H1 (cell line): ENCODE measurements around the gene LYSMD3. TPM values are rescaled to one million over a fixed set of nuclear protein-coding genes. Genes with fewer than 3 reads are reported as not detected.

Experiments
- CTCF ChIA-PET: fragments of 300-600 bp; sonication (Branson Sonifier 250); formaldehyde crosslinking; loops from one replicate; lab custom pipeline; 2021; ENCODE audit not compliant: partially characterized antibody; lab: Charles Lee
- POLR2A ChIA-PET: fragments of 300-600 bp; sonication (Branson Sonifier 250); formaldehyde crosslinking; loops from one replicate; lab custom pipeline; 2021; ENCODE audit warnings: inconsistent platforms; ENCODE audit not compliant: partially characterized antibody; lab: Charles Lee
- DNase-seq, 2 experiments: peaks; one replicate each; pipeline versions ENCODE4 v3.0.0 to v3.0.0-alpha.2; 2010 to 2022; ENCODE audit warnings: low spot score in 2 of 2, low read depth in 1 of 2, mixed read lengths in 1 of 2
- FAIRE-seq: peaks from 2 replicates; lab custom pipeline; 2011; peaks lifted over from hg19 to GRCh38; lab: Jason Lieb, UNC
- H2AFZ ChIP-seq: 2 replicates; pipeline ENCODE4 v1.8.1; 2012; ENCODE audit warnings: low read length, inconsistent platforms
- H2AK5ac ChIP-seq: 2 replicates; pipeline ENCODE4 v1.6.1; 2013; ENCODE audit warnings: low read depth, low read length
- H2BK120ac ChIP-seq: replicated peaks from 2 replicates; pipeline ENCODE3; 2013; ENCODE audit warnings: low read depth, low read length, inconsistent platforms
- H2BK12ac ChIP-seq: 2 replicates; pipeline ENCODE4 v1.6.1; 2013; ENCODE audit warnings: low read depth, low read length
- H2BK15ac ChIP-seq: 2 replicates; pipeline ENCODE4 v1.6.1; 2013; ENCODE audit warnings: low read length
- H2BK20ac ChIP-seq: 2 replicates; pipeline ENCODE4 v1.6.1; 2013; ENCODE audit warnings: low read length
- H2BK5ac ChIP-seq: 2 replicates; pipeline ENCODE4 v1.6.1; 2013; ENCODE audit warnings: low read depth, low read length
- H3K14ac ChIP-seq: 2 replicates; pipeline ENCODE4 v1.6.1; 2013; ENCODE audit warnings: inconsistent platforms; ENCODE audit not compliant: insufficient read length
- H3K18ac ChIP-seq: 2 replicates; pipeline ENCODE4 v1.6.1; 2013; ENCODE audit warnings: low read length; ENCODE audit errors: extremely low read depth
- H3K23ac ChIP-seq: 2 replicates; pipeline ENCODE4 v1.6.1; 2013; ENCODE audit warnings: inconsistent platforms; ENCODE audit not compliant: insufficient read length
- H3K23me2 ChIP-seq: 2 replicates; pipeline ENCODE4 v1.6.1; 2013; ENCODE audit warnings: low read depth, low read length
- H3K27ac ChIP-seq: 2 replicates; pipeline ENCODE4 v1.6.1; 2011; ENCODE audit warnings: low read depth, low read length, inconsistent platforms
- H3K27me3 ChIP-seq, 4 experiments: replicated peaks in 1 of 4; 1 replicate in 1 of 4; 2 replicates in 3 of 4; pipeline versions ENCODE4 v1.6.1 to v1.8.1; 2011 to 2013; ENCODE audit warnings: low read length in 3 of 4, mild to moderate bottlenecking in 3 of 4, inconsistent platforms in 2 of 4, mixed read lengths in 2 of 4, moderate library complexity in 1 of 4; ENCODE audit not compliant: control insufficient read depth in 3 of 4, insufficient read depth in 3 of 4; ENCODE audit errors: extremely low read depth in 1 of 4
- H3K36me3 ChIP-seq, 4 experiments: 2 replicates each; pipeline versions ENCODE4 v1.6.1 to v1.8.1; 2011 to 2013; ENCODE audit warnings: mild to moderate bottlenecking in 4 of 4, low read length in 3 of 4, moderate library complexity in 2 of 4, control low read depth in 1 of 4, inconsistent platforms in 1 of 4; ENCODE audit not compliant: insufficient read depth in 4 of 4, control insufficient read depth in 2 of 4
- H3K4ac ChIP-seq: replicated peaks from 2 replicates; pipeline ENCODE3; 2013; ENCODE audit warnings: low read length, low read depth, mixed read lengths, inconsistent platforms; ENCODE audit not compliant: insufficient read length
- H3K4me1 ChIP-seq, 4 experiments: replicated peaks in 1 of 4; 1 replicate in 1 of 4; 2 replicates in 3 of 4; pipeline versions ENCODE4 v1.6.1 to v1.8.1; 2011 to 2013; ENCODE audit warnings: low read length in 3 of 4, inconsistent platforms in 2 of 4, mixed read lengths in 1 of 4; ENCODE audit not compliant: insufficient read depth in 4 of 4, control insufficient read depth in 3 of 4
- H3K4me2 ChIP-seq, 2 experiments: 2 replicates each; pipeline versions ENCODE4 v1.6.1 to v1.8.1; 2011 to 2013; ENCODE audit warnings: low read depth in 2 of 2, low read length in 2 of 2, control low read depth in 1 of 2, inconsistent platforms in 1 of 2, mild to moderate bottlenecking in 1 of 2; ENCODE audit not compliant: insufficient read depth in 1 of 2
- H3K4me3 ChIP-seq, 4 experiments: fragments of 200-600, 300-600 bp in 1 of 4; sonication (generic), shearing (Covaris generic), sonication (Bioruptor Twin) in 1 of 4; 2 replicates each; pipeline versions ENCODE4 v1.5.1 to v1.8.1; 2011 to 2016; ENCODE audit warnings: low read length in 4 of 4, low read depth in 3 of 4, control low read depth in 2 of 4, inconsistent platforms in 2 of 4, mild to moderate bottlenecking in 2 of 4, mixed read lengths in 1 of 4, moderate library complexity in 1 of 4; ENCODE audit not compliant: insufficient read depth in 2 of 4; ENCODE audit errors: extremely low read depth in 1 of 4
- H3K56ac ChIP-seq: replicated peaks from 2 replicates; pipeline ENCODE3; 2013; ENCODE audit warnings: low read depth, mild to moderate bottlenecking, mixed read lengths, low read length, inconsistent platforms; ENCODE audit not compliant: insufficient read length
- H3K79me1 ChIP-seq: 2 replicates; pipeline ENCODE4 v1.6.1; 2013; ENCODE audit warnings: low read depth, low read length, control low read depth
- H3K79me2 ChIP-seq, 2 experiments: 2 replicates each; pipeline versions ENCODE4 v1.6.1 to v1.8.1; 2012 to 2013; ENCODE audit warnings: low read length in 2 of 2, mild to moderate bottlenecking in 2 of 2, inconsistent platforms in 1 of 2; ENCODE audit not compliant: insufficient read depth in 2 of 2, control insufficient read depth in 1 of 2
- H3K9ac ChIP-seq, 4 experiments: replicated peaks in 1 of 4; 1 replicate in 1 of 4; 2 replicates in 3 of 4; pipeline versions ENCODE4 v1.6.1 to v1.8.1; 2011 to 2013; ENCODE audit warnings: low read depth in 3 of 4, low read length in 3 of 4, control low read depth in 2 of 4, mild to moderate bottlenecking in 2 of 4, moderate library complexity in 2 of 4, inconsistent platforms in 1 of 4; ENCODE audit errors: extremely low read depth in 1 of 4
- H3K9me3 ChIP-seq, 2 experiments: 2 replicates each; pipeline versions ENCODE4 v1.6.1 to v1.8.1; 2012 to 2013; ENCODE audit warnings: mild to moderate bottlenecking in 2 of 2, moderate library complexity in 2 of 2, control low read depth in 1 of 2, inconsistent platforms in 1 of 2, low read depth in 1 of 2, low read length in 1 of 2, mixed read lengths in 1 of 2; ENCODE audit not compliant: insufficient read depth in 2 of 2
- H4K20me1 ChIP-seq, 2 experiments: replicated peaks in 1 of 2; 2 replicates each; pipeline versions ENCODE3 to v1.8.1; 2011 to 2013; ENCODE audit warnings: inconsistent platforms in 2 of 2, low read length in 2 of 2, mild to moderate bottlenecking in 1 of 2; ENCODE audit not compliant: insufficient read depth in 2 of 2, control insufficient read depth in 1 of 2
- H4K5ac ChIP-seq: 2 replicates; pipeline ENCODE4 v1.6.1; 2013; ENCODE audit warnings: low read length, low read depth, mixed read lengths, inconsistent platforms; ENCODE audit not compliant: insufficient read length
- H4K8ac ChIP-seq: 2 replicates; pipeline ENCODE4 v1.8.0; 2013; ENCODE audit warnings: mild to moderate bottlenecking, moderate library complexity, low read length, inconsistent platforms; ENCODE audit not compliant: insufficient read depth; ENCODE audit errors: extremely low read depth
- H4K91ac ChIP-seq: replicated peaks from 2 replicates; pipeline ENCODE3; 2013; ENCODE audit warnings: low read length, mixed read lengths, inconsistent platforms; ENCODE audit not compliant: insufficient read length
- BCL11A ChIP-seq, 2 experiments: IDR thresholded peaks; one replicate each; pipeline ENCODE4 v1.6.1; 2011; ENCODE audit warnings: low read depth in 2 of 2, low read length in 2 of 2, mild to moderate bottlenecking in 2 of 2
- CTBP2 ChIP-seq: IDR thresholded peaks from 2 replicates; pipeline ENCODE4 v1.7.0; 2011; ENCODE audit warnings: borderline replicate concordance, mild to moderate bottlenecking, moderate library complexity, mixed read lengths, low read length; ENCODE audit not compliant: insufficient read depth, insufficient read length
- EP300 ChIP-seq, 2 experiments: IDR thresholded peaks; 1 replicate in 1 of 2; 2 replicates in 1 of 2; pipeline ENCODE4 v1.6.1; 2011 to 2012; ENCODE audit warnings: low read depth in 2 of 2, low read length in 2 of 2, mild to moderate bottlenecking in 2 of 2, borderline replicate concordance in 1 of 2, inconsistent platforms in 1 of 2, moderate library complexity in 1 of 2
- PHF8 ChIP-seq: fragments of 200-600 bp; sonication (generic); conservative IDR thresholded peaks from 2 replicates; pipeline ENCODE4 v1.7.1; 2012; ENCODE audit warnings: low read depth, mild to moderate bottlenecking, inconsistent platforms, low read length, moderate library complexity
- POLR2A ChIP-seq, 2 experiments: IDR thresholded peaks; 1 replicate in 1 of 2; 2 replicates in 1 of 2; pipeline ENCODE4 v1.6.1; 2011; ENCODE audit warnings: low read depth in 2 of 2, low read length in 2 of 2, mild to moderate bottlenecking in 2 of 2; ENCODE audit errors: control extremely low read depth in 1 of 2
- SAP30 ChIP-seq: fragments of 300-600 bp; sonication (generic); IDR thresholded peaks from 2 replicates; pipeline ENCODE4 v1.7.1; 2012; ENCODE audit warnings: low read length, moderate library complexity, mild to moderate bottlenecking, inconsistent platforms; ENCODE audit not compliant: insufficient read depth, insufficient replicate concordance
- SIRT6 ChIP-seq: IDR thresholded peaks from one replicate; pipeline ENCODE4 v1.7.1; 2012; ENCODE audit warnings: low read length, inconsistent platforms
- SP2 ChIP-seq: IDR thresholded peaks from 2 replicates; pipeline ENCODE4 v1.6.1; 2012; ENCODE audit warnings: mild to moderate bottlenecking, low read length, inconsistent platforms
- SUZ12 ChIP-seq: fragments of 200-600 bp; sonication (generic); IDR thresholded peaks from 2 replicates; pipeline ENCODE4 v1.6.1; 2012; ENCODE audit warnings: mild to moderate bottlenecking, inconsistent platforms, low read length, moderate library complexity, mixed read lengths
- WGBS, 2 experiments: shearing (Covaris generic) in 1 of 2; methylation state at CpG; one replicate each; pipeline versions ENCODE4 v1.1.6 to v1.1.7; 2013 to 2015; ENCODE audit warnings: low lambda C conversion rate in 2 of 2, mixed read lengths in 2 of 2, inconsistent platforms in 1 of 2, low coverage in 1 of 2, missing lambda C conversion rate in 1 of 2; ENCODE audit not compliant: insufficient replicate concordance in 2 of 2, insufficient coverage in 1 of 2, insufficient read length in 1 of 2; ENCODE audit errors: extremely low coverage in 1 of 2, missing lambda C conversion rate in 1 of 2; 5-methylcytosine and 5-hydroxymethylcytosine counted together
- polyA plus RNA-seq, 7 experiments: library from polyadenylated mRNA; depleted of rRNA in 3 of 7; stranded (reverse) in 5 of 7; unstranded in 2 of 7; fragments of >200 nt in 5 of 7; fragments of 200-250 nt in 2 of 7; gene quantifications; 1 replicate in 5 of 7; 2 replicates in 1 of 7; 4 replicates in 1 of 7; pipeline versions ENCODE4 v1.2.1 to v1.2.3, GENCODE V29; 2011 to 2013; ENCODE audit warnings: missing spikeins in 2 of 7, mixed read lengths in 2 of 7
- total RNA-seq: library from RNA; stranded (reverse); fragmentation: NEBNext Ultra II Directional; extraction: Animal tissue kit (Norgen Biotek cat#: 25700); gene quantifications from 2 replicates; pipeline ENCODE4 v1.2.1, GENCODE V29; 2021
- TF ChIP-seq, protein P1 (sequence below): IDR thresholded peaks from 2 replicates; pipeline ENCODE4 v1.6.1; 2012; ENCODE audit warnings: inconsistent platforms

Gene LYSMD3
- total and polyA plus RNA-seq, 2 of the 8 experiments (the other 6 are each of a cell fraction or from before 2014, with no cell fraction given), result 3.7 to 14.9 TPM

DNA sequence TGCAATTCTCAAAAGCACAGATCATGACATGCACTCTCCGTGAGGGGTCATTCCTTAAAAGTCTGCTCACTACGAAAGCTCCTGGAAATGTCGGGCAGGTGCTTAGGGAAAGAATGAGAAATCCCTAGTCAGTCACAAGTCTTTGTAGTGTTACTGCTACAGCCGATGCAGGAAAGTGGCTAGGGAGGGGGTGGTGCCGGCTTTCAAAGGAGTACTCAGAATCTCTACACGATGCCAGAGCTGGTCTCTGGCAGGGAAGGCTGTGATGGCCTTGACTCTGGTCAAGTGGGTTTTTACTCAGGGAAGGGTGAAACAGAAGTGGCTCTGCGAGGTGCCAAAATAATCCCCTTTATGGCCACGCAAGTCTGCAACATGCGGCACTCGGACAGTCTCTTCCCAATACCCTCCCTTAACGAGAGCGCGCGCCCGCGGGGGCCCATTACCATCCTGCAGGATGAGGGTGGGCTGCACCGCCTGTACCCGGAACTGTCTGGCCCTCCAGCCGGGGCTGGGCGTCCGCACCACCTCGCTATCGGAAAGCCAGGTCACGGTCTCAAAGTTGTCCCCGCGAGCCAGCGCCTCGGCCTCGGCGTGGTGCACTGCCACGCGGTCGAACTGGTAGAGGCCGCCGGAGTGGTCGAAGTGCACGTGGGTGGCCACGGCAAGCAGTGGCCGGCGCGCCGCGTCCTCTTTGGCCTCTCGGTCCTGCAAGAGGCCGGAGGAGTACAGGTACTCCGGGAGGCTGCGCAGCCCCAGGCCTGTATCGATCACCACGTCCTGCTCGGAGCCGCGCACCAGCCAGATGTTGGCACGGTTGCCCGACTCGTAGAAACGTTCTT is 55.8 kb downstream of the LYSMD3 start:
- H4K20me1 ChIP-seq, result no peaks in the 10 kb centered on the region
- H3K9ac ChIP-seq, result peak overlapping the region; percentile 57 to 79 (median 72)
- peak overlapping the region; percentile 82 for H2BK12ac ChIP-seq
- WGBS, 2 experiments, result 2% methylated on average over 43 of the region's 56 CpGs; no CpG with 5 or more reads in 1 of the 2 experiments
- H4K91ac ChIP-seq, result peak overlapping the region; percentile 83
- no peaks in the 10 kb centered on the region; the same call in 1 of the 2 replicates for H3K79me1 ChIP-seq
- H3K4me1 ChIP-seq, result peaks cover 3 to 18% (median 10%) of the 10 kb centered on the region in 4 experiments; a peak in 6 of 7 replicates
- peaks cover 24% of the 10 kb centered on the region for H3K23me2 ChIP-seq
- H3K14ac ChIP-seq, result no peak overlapping the region
- H3K79me2 ChIP-seq, result peaks cover 4 to 45% of the 10 kb centered on the region in 2 experiments; a peak in 3 of 4 replicates
- ChIA-PET CTCF (interaction anchor here (0.8 to 1.7 kb wide), 6 partner anchors 31 to 109 kb away, joined by 3 to 8 read pairs (median 5); partner anchors contain the start of gene LYSMD3), POLR2A (interaction anchor here (0.7 to 2.9 kb wide), 8 partner anchors 9 to 89 kb away, joined by 3 to 9 read pairs (median 4); partner anchors contain the start of genes ADGRV1 and CETN3)
- H4K8ac ChIP-seq, result peak overlapping the region; percentile 97
- H3K27me3 ChIP-seq, result no peaks in the 10 kb centered on the region
- peak overlapping the region; percentile 32 for H3K56ac ChIP-seq
- H3K27ac ChIP-seq, result peak overlapping the region; percentile 23; the same call in 1 of the 2 replicates
- peak; percentile 42 for FAIRE-seq
- H2BK120ac ChIP-seq, result no peak overlapping the region
- H2AK5ac ChIP-seq, result no peak overlapping the region
- no peak overlapping the region for H3K23ac ChIP-seq
- peak overlapping the region; percentile 48 for H3K4ac ChIP-seq
- H3K4me3 ChIP-seq, result peak overlapping the region; percentile 58 to 91 (median 86)
- peak overlapping the region; percentile 87 for H2BK5ac ChIP-seq
- H3K18ac ChIP-seq, result peak overlapping the region; percentile 95
- H3K36me3 ChIP-seq, result no peaks in the 10 kb centered on the region; a peak in 1 of 8 replicates
- no peaks in the 10 kb centered on the region for H3K9me3 ChIP-seq
- H3K4me2 ChIP-seq, result peak overlapping the region; percentile 90 to 92
- H4K5ac ChIP-seq, result peak overlapping the region; percentile 73
- no peak overlapping the region for H2BK20ac ChIP-seq
- peak overlapping the region; percentile 93 for H2AFZ ChIP-seq
- peak overlapping the region; percentile 93; the same call in 1 of the 2 replicates for H2BK15ac ChIP-seq
- peak in 1 of 2 experiments; percentile 71 for DNase-seq
- peak; percentile 22 for TF ChIP-seq PHF8
- TF ChIP-seq, protein P1, sequence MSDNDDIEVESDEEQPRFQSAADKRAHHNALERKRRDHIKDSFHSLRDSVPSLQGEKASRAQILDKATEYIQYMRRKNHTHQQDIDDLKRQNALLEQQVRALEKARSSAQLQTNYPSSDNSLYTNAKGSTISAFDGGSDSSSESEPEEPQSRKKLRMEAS, result peak; percentile 89
- no peak; a peak in 1 of 3 replicates for TF ChIP-seq POLR2A (IDR thresholded peaks at IDR 0.05; ENCODE audit: control extremely low read depth in 1 of 2, low read depth in 2 of 2, low read length in 2 of 2)
- TF ChIP-seq BCL11A (IDR thresholded peaks at IDR 0.05; ENCODE audit: low read depth in 2 of 2, low read length in 2 of 2), result no peak
- TF ChIP-seq SP2, result no peak
- no peak for TF ChIP-seq SUZ12
- TF ChIP-seq CTBP2, result peak; percentile 37
- no peak for TF ChIP-seq SAP30
- TF ChIP-seq EP300 (IDR thresholded peaks at IDR 0.05; ENCODE audit: borderline replicate concordance in 1 of 2, low read depth in 2 of 2, low read length in 2 of 2), result no peak
- TF ChIP-seq SIRT6, result no peak
